ENCODE measurements around the gene MMUT. TPM values are rescaled to one million over a fixed set of nuclear protein-coding genes. Genes with fewer than 3 reads are reported as not detected.
"Not testable (repeated sequence)": the region's sequence is repeated elsewhere in the genome, so short reads cannot be mapped to it uniquely, and the experiment has no call there.

The MMUT gene
- total RNA-seq, 1 experiment from 2014 or later: 17.5 TPM

DNA sequence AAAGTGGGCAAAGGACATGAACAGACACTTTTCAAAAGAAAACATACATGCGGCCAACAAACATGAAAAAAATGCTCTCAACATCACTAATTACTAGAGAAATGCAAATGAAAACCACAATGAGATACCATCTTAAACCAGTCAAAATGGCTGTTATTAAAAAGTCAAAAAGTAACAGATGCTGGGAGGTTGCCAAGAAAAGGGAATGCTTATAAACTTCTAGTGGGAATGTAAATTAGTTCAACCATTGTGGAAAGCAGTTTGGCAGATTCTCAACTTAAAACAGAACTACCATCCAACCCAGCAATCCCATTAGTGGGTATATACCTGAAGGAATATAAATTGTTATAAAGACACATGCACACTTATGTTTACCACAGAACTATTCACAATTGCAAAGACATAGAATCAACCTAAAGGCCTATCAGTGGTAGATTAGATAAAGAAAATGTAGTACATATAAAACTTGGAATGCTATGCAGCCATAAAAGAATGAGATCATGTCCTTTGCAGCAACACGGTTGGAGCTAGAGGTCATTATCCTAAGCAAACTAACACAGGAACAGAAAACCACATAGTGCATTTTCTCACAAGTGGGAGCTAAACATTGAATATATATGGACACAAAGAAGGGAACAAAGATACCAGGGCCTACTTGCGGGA, 16.4 kb upstream of the MMUT start:
- ChIA-PET CTCF (no interaction called here), POLR2A (ENCODE audit: unreplicated experiment) (no interaction called here)
- no peak overlapping the region for H2AFZ ChIP-seq
- no peak for DNase-seq
- TF ChIP-seq, protein P1, sequence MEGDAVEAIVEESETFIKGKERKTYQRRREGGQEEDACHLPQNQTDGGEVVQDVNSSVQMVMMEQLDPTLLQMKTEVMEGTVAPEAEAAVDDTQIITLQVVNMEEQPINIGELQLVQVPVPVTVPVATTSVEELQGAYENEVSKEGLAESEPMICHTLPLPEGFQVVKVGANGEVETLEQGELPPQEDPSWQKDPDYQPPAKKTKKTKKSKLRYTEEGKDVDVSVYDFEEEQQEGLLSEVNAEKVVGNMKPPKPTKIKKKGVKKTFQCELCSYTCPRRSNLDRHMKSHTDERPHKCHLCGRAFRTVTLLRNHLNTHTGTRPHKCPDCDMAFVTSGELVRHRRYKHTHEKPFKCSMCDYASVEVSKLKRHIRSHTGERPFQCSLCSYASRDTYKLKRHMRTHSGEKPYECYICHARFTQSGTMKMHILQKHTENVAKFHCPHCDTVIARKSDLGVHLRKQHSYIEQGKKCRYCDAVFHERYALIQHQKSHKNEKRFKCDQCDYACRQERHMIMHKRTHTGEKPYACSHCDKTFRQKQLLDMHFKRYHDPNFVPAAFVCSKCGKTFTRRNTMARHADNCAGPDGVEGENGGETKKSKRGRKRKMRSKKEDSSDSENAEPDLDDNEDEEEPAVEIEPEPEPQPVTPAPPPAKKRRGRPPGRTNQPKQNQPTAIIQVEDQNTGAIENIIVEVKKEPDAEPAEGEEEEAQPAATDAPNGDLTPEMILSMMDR (conservative IDR thresholded peaks at IDR 0.05): no peak
- TF ChIP-seq EZH2 (IDR thresholded peaks at IDR 0.05; ENCODE audit: low read depth): no peak
- no peaks in the 10 kb centered on the region for H3K79me2 ChIP-seq (ENCODE audit: low read depth)
- H3K27ac ChIP-seq: no peak overlapping the region
- H3K27me3 ChIP-seq (ENCODE audit: insufficient read depth, low read depth): no peaks in the 10 kb centered on the region
- BruUV-seq (replicated peaks): no TSS peak
- H3K4me3 ChIP-seq: no peak overlapping the region
- no peaks in the 10 kb centered on the region for H3K36me3 ChIP-seq (ENCODE audit: low read depth)
- intact Hi-C loops (cut with micrococcal nuclease; ENCODE audit: unreplicated experiment): no loop called here
- no peaks in the 10 kb centered on the region for H3K4me1 ChIP-seq (replicated peaks; ENCODE audit: insufficient read depth)
- H3K9me3 ChIP-seq (ENCODE audit: insufficient read depth, low read depth): 0 out of 2 replicates have a peak, but pooled peaks cover 3% of the 10 kb centered on the region
- H3K4me2 ChIP-seq: no peak overlapping the region
- H3K9me2 ChIP-seq (ENCODE audit: insufficient read depth): no peaks in the 10 kb centered on the region
- no peaks in the 10 kb centered on the region for H4K20me1 ChIP-seq (ENCODE audit: insufficient read depth)
- no peaks in the 10 kb centered on the region for H3F3A ChIP-seq (ENCODE audit: insufficient read depth, low read depth)

DNA sequence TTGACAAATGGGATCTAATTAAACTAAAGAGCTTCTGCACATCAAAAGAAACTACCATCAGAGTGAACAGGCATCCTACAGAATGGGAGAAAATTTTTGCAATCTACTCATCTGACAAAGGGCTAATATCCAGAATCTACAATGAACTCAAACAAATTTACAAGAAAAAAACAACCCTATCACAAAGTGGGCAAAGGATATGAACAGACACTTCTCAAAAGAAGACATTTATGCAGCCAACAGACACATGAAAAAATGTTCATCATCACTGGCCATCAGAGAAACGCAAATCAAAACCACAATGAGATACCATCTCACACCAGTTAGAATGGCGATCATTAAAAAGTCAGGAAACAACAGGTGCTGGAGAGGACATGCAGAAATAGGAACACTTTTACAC, 13.5 kb upstream of the MMUT start:
- H3K27ac ChIP-seq; H3K9me3 ChIP-seq (ENCODE audit: insufficient read depth, low read depth); H4K20me1 ChIP-seq (ENCODE audit: insufficient read depth); H2AFZ ChIP-seq; H3K27me3 ChIP-seq (ENCODE audit: insufficient read depth, low read depth); CTCF ChIA-PET; DNase-seq; H3K4me1 ChIP-seq (replicated peaks; ENCODE audit: insufficient read depth); H3K79me2 ChIP-seq (ENCODE audit: low read depth); BruUV-seq (replicated peaks); H3K36me3 ChIP-seq (ENCODE audit: low read depth); H3K4me3 ChIP-seq; H3F3A ChIP-seq (ENCODE audit: insufficient read depth, low read depth); POLR2A ChIA-PET (ENCODE audit: unreplicated experiment); H3K4me2 ChIP-seq; intact Hi-C loops (cut with micrococcal nuclease; ENCODE audit: unreplicated experiment); H3K9me2 ChIP-seq (ENCODE audit: insufficient read depth): not testable (repeated sequence)

DNA sequence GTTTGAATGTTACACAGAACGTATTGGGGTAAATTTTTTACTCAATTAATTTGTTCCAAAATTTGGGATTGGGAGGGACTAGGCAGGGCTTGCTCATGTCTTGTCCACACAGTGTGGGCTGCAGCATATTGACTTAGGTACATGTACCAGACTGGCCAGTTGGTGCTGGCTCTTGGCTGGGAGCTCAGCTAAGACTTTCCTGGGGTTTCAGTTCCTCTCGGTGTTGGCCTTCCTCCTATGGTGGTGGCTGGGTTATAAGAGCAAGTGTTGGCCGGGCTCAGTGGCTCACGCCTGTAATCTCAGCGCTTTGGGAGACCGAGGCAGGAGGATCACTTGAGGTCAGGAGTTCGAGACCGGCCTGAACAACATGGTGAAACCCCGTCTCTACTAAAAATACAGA, 5.0 kb upstream of the MMUT start:
- TF ChIP-seq EZH2 (IDR thresholded peaks at IDR 0.05; ENCODE audit: low read depth): no peak
- TF ChIP-seq, protein P1 (conservative IDR thresholded peaks at IDR 0.05): no peak
- no TSS peak for BruUV-seq (replicated peaks)
- H3K4me1 ChIP-seq (replicated peaks; ENCODE audit: insufficient read depth): peaks cover 9% of the 10 kb centered on the region
- H3K27me3 ChIP-seq (ENCODE audit: insufficient read depth, low read depth): no peaks in the 10 kb centered on the region
- no peak overlapping the region for H2AFZ ChIP-seq
- no peaks in the 10 kb centered on the region for H3F3A ChIP-seq (ENCODE audit: insufficient read depth, low read depth)
- peaks cover 53% of the 10 kb centered on the region for H3K79me2 ChIP-seq (ENCODE audit: low read depth)
- no peaks in the 10 kb centered on the region for H4K20me1 ChIP-seq (ENCODE audit: insufficient read depth)
- DNase-seq: no peak
- H3K4me3 ChIP-seq: no peak overlapping the region
- ChIA-PET POLR2A (ENCODE audit: unreplicated experiment) (no interaction called here), CTCF (no interaction called here)
- peaks cover 16% of the 10 kb centered on the region for H3K36me3 ChIP-seq (ENCODE audit: low read depth)
- no peak overlapping the region for H3K27ac ChIP-seq
- intact Hi-C loops (cut with micrococcal nuclease; ENCODE audit: unreplicated experiment): no loop called here
- no peaks in the 10 kb centered on the region for H3K9me3 ChIP-seq (ENCODE audit: insufficient read depth, low read depth)
- no peaks in the 10 kb centered on the region for H3K9me2 ChIP-seq (ENCODE audit: insufficient read depth)
- no peak overlapping the region for H3K4me2 ChIP-seq

DNA sequence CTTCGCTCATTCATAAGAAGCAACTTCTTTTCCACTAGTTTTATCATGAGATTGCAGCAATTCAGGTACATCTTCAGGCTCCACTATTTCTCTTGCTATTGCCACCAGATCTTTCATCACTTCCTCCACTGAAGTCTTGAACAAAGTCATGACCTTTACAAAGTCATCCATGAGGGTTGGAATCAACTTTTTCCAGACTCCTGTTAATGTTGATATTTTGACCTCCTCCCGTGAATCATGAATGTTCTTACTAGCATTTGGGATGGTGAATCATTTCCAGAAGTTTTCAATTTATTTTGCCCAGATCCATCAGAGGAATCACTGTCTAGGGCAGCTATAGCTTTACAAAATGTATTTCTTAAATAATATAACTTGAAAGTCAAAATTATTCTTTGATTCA, 1.6 kb upstream of the MMUT start:
- H3K79me2 ChIP-seq (ENCODE audit: low read depth): peaks cover 70% of the 10 kb centered on the region
- H3K4me2 ChIP-seq: peak overlapping the region; percentile 97
- H3K9me2 ChIP-seq (ENCODE audit: insufficient read depth): no peaks in the 10 kb centered on the region
- intact Hi-C loops (cut with micrococcal nuclease; ENCODE audit: unreplicated experiment): loop anchor here (5.0 kb wide), 1 partner anchor 143 kb away; no protein-coding TSS in a partner anchor
- H3K27me3 ChIP-seq (ENCODE audit: insufficient read depth, low read depth): no peaks in the 10 kb centered on the region
- ChIA-PET CTCF (no interaction called here), POLR2A (ENCODE audit: unreplicated experiment) (no interaction called here)
- TF ChIP-seq, protein P1 (conservative IDR thresholded peaks at IDR 0.05): no peak
- TF ChIP-seq EZH2 (IDR thresholded peaks at IDR 0.05; ENCODE audit: low read depth): no peak
- H2AFZ ChIP-seq: no peak overlapping the region
- peak overlapping the region; percentile 89; the same call in 1 of the 2 replicates for H3K4me3 ChIP-seq
- peaks cover 18% of the 10 kb centered on the region for H3K4me1 ChIP-seq (replicated peaks; ENCODE audit: insufficient read depth)
- no peaks in the 10 kb centered on the region for H3K9me3 ChIP-seq (ENCODE audit: insufficient read depth, low read depth)
- BruUV-seq (replicated peaks): no TSS peak
- H3K36me3 ChIP-seq (ENCODE audit: low read depth): no peaks in the 10 kb centered on the region
- H3F3A ChIP-seq (ENCODE audit: insufficient read depth, low read depth): no peaks in the 10 kb centered on the region
- no peak for DNase-seq
- H3K27ac ChIP-seq: no peak overlapping the region
- no peaks in the 10 kb centered on the region for H4K20me1 ChIP-seq (ENCODE audit: insufficient read depth)

All from PC-9 (cell line).